Measurements from ENCODE around the gene GPR156.
"Not testable (repeated sequence)": the region's sequence is repeated elsewhere in the genome, so short reads cannot be mapped to it uniquely, and the experiment has no call there.

The GPR156 gene

DNA sequence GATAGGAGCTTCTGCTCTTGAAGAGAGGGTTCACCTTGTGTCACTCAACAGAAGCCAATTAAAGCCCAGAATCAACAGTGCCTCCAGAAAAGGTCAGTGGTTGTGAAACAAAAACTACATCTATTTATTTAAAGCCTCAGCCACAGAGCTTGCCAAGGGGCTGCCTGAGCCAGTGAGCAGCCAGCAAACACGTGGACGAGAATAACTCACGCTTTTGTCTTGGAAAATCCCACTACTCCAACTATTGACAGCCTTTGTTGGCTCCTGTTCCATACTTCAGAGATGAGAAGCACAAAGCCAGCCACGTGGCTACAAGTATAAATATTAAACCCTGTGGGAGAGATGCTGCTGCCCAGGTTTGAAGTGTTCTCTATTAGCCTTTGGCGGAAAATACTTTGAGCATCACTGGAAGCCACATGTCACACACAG is 10.3 kb downstream of the GPR156 start:
- no peak for DNase-seq (ENCODE audit: low spot score)

DNA sequence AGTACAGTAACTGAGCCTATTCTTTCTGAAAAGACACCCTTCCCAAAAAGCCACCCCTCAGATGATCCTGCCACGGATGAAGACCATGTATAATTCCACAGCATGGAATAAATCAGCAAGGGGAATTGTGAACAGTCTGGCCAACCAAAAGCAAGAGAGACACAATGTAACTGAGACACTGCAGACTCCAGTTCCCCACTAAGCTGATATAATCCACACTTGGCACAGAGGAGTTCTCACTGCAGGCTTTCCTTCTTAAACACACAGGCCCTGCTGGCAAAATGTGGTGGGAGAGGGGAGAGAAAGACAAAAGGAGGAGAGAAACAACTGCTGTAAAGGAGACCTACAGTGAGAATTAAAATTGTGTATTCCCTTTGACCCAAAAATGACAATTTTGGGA is 12.7 kb downstream of the GPR156 start:
- DNase-seq (ENCODE audit: low spot score): no peak

- no peak for DNase-seq (ENCODE audit: low spot score)
Observed at GRCh38 chr3:120265989-120266388, 19.0 kb downstream of the GPR156 start.

GRCh38 chr3:120264963-120265362 is 20.1 kb downstream of the GPR156 start:
- no peak for DNase-seq (ENCODE audit: low spot score)

DNA sequence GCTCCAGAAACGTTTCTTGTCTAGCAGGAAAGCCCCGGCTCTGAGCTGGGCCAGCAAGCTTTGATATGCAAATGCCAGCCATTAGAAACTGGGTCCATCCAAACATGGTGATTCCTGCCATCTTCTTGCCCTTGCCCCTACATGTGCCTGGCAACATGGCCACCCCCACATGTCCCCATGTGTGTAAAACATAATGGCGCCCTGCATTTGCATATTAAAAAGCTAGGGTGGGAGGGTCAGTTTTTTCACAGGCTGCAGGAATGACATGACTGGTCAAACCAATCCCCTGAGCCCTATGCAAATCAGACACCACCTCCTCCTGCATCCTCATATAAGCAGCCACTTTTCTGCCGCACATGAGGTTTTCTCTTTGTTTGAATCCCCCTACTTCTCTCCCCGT is 21.2 kb downstream of the GPR156 start:
- no peak for DNase-seq (ENCODE audit: low spot score)

- DNase-seq (ENCODE audit: low spot score): no peak
Observed at GRCh38 chr3:120258009-120258408, 27.0 kb downstream of the GPR156 start.

GRCh38 chr3:120245386-120245785 is 39.6 kb downstream of the GPR156 start:
- DNase-seq (ENCODE audit: low spot score): no peak

- DNase-seq (ENCODE audit: low spot score): no peak
Observed at GRCh38 chr3:120244834-120245225, 40.2 kb downstream of the GPR156 start.

- no peak for DNase-seq (ENCODE audit: low spot score)
Observed at GRCh38 chr3:120239644-120240043, 45.4 kb downstream of the GPR156 start.

GRCh38 chr3:120227710-120228347 is 57.2 kb downstream of the GPR156 start:
- DNase-seq (ENCODE audit: low spot score): no peak

DNA sequence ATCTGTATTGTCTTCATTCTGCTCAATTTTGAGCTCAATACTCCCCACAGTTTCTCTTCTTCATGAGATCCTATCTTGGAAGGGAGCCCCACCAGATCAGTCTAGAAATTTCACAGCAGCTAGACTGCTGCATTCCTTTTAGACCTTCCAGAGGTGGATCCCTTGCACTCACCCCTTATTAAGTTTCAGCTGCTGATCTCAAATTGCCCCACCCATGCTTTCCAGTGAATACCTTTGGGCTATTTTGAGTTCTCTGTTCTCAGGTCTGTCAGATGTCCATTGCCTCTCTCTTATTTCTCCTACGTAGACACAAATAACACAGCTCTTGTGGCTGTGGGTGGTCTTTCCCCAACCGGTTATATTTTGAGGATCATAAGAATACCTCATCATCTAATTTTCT is 60.8 kb downstream of the GPR156 start:
- DNase-seq (ENCODE audit: low spot score): no peak

- no peak for DNase-seq (ENCODE audit: low spot score)
Observed at GRCh38 chr3:120218981-120219380, 66.0 kb downstream of the GPR156 start.

- DNase-seq (ENCODE audit: low spot score): not testable (repeated sequence)
Observed at GRCh38 chr3:120216633-120217032, 68.4 kb downstream of the GPR156 start.

- DNase-seq (ENCODE audit: low spot score): no peak
Observed at GRCh38 chr3:120214176-120214575, 70.8 kb downstream of the GPR156 start.

GRCh38 chr3:120212505-120212904 is 72.5 kb downstream of the GPR156 start:
- DNase-seq (ENCODE audit: low spot score): no peak

GRCh38 chr3:120209425-120209824 is 75.6 kb downstream of the GPR156 start:
- DNase-seq (ENCODE audit: low spot score): no peak

GRCh38 chr3:120204338-120204737 is 80.7 kb downstream of the GPR156 start:
- DNase-seq (ENCODE audit: low spot score): no peak

GRCh38 chr3:120203621-120204020 is 81.4 kb downstream of the GPR156 start:
- DNase-seq (ENCODE audit: low spot score): no peak

DNA sequence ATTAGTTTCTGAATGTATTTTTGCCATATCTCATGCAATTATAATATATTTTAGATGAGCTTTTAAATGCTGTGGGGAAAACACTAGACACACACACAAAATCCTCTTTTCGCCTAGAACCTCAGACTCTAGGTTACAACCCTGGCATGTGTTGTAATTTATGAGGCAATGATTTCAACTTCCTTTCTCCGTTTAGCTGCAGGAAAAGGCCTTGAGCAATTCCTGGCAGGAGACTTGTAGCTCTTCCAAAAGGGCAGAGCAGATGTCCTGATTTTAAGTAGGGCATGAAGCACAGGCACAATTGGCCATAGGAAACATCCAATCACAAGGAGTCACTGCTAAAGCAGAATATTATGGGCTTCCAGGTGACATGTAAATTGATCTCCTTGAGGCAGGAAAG is 82.0 kb downstream of the GPR156 start:
- DNase-seq (ENCODE audit: low spot score): no peak

DNA sequence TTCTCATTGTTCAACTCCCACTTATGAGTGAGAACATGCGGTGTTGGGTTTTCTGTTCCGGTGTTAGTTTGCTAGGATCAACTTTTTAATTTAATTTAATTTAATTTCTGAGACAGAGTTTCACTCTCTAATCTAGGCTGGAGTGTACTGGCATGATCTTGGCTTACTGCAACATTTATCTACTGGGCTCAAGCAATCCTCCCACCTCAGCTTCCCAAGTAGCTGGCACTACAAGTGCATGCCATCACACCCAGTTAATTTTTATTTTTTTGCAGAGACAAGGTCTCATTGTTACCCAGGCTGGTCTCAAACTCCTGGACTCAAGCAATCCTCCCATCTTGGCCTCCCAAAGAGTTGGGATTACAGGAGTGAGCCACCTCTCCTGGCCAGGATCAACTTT is 82.7 kb downstream of the GPR156 start:
- DNase-seq (ENCODE audit: low spot score): no peak

- no peak for DNase-seq (ENCODE audit: low spot score)
Observed at GRCh38 chr3:120200493-120201235, 84.4 kb downstream of the GPR156 start.

GRCh38 chr3:120198305-120198878 is 86.6 kb downstream of the GPR156 start:
- peak; percentile 75 for DNase-seq (ENCODE audit: low spot score)

GRCh38 chr3:120196812-120197211 is 88.2 kb downstream of the GPR156 start:
- no peak for DNase-seq (ENCODE audit: low spot score)

All from RKO (cell line).